GM19467 (cell line): ENCODE data around the gene LRP5.

ENCODE experiments used
- ATAC-seq: cut with Tn5 transposase; IDR thresholded peaks from one replicate; pipeline ENCODE4 v1.9.1; 2021; ENCODE audit warnings: mild to moderate bottlenecking, moderate library complexity; ENCODE audit not compliant: unreplicated experiment

Gene LRP5

DNA sequence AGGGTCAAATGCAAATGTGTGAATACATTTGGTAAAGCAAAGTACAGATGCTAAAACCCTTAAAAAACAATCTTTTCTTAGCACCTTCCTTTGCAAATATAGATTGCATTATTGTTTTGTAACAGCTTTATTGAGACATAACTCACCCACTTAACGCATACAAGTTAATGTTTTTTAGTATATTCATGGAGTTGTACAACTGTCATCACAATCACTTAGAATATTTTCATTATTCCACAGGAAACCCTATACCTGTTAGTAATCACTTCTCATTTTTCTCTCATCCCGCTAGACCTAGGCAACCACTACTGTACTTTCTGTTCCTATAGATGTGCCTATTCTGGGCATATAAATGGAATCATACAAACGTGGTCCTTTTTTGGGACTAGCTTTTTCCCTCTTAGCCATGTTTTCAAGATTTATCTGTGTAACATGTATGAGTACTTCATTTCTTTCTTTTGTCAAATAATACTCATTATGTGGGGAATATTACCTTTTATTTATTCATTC is 182.9 kb downstream of the LRP5 start:
- ATAC-seq = no peak

GRCh38 chr11:68495872-68496271 is 183.5 kb downstream of the LRP5 start:
- no peak for ATAC-seq

DNA sequence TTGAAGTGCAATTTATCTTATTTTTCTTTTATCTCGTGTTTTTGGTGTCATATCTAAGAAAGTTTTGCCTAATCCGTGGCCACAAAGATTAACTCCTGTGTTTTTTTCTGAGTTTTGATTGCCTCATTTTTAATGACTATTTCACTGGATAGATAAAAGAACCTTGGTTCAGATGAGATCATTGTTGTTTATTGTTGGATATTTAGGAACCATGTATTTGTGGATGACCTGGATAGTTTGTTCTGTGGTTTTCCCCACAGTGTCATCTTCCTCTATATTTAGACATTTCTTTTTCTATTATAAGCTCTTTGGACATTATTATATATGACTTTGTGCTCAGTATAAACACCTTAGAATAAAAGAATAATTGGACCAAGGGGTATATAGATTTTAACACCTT is 185.4 kb downstream of the LRP5 start:
- ATAC-seq = no peak

DNA sequence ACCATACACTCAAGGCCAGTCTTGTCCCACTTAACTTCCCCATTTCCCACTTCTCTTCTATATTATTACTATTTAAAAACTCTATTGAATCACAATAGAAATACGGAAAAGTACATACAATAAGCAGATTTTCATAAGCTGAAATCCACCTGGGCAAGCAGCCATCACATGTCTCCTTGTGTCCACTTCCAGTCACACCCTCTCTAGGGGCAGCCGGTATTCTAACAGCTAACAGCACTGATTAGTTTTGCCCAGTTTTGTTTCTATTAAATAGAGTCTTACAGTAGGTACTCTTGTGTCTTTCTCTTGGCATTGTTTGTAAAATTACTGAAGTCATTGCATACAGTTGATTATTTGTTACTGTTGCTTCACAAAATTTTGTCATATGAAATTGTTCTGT is 185.9 kb downstream of the LRP5 start:
- no peak for ATAC-seq
